ENCODE data around the gene STK32B.
"Not testable (repeated sequence)": the region's sequence is repeated elsewhere in the genome, so short reads cannot be mapped to it uniquely, and the experiment has no call there.

Gene STK32B

GRCh38 chr4:5030927-5031326 is 20.4 kb upstream of the STK32B start:
- no peak for DNase-seq

GRCh38 chr4:5032813-5033212 is 18.5 kb upstream of the STK32B start:
- DNase-seq: no peak

GRCh38 chr4:5033281-5033841 is 17.9 kb upstream of the STK32B start:
- peak; percentile 21 for DNase-seq

- no peak for DNase-seq
These were observed 17.1 kb upstream of the STK32B start for GRCh38 chr4:5034206-5034605.

GRCh38 chr4:5036239-5036638 is 15.0 kb upstream of the STK32B start:
- no peak for DNase-seq

GRCh38 chr4:5037553-5038551 is 13.4 kb upstream of the STK32B start:
- peak; percentile 84 for DNase-seq

GRCh38 chr4:5039800-5040199 is 11.5 kb upstream of the STK32B start:
- DNase-seq: no peak

- peak; percentile 3 for DNase-seq
These were observed 10.2 kb upstream of the STK32B start for GRCh38 chr4:5040856-5041620.

- no peak for DNase-seq
These were observed 9.6 kb upstream of the STK32B start for GRCh38 chr4:5041699-5042098.

- DNase-seq: no peak
These were observed 7.7 kb upstream of the STK32B start for GRCh38 chr4:5043579-5043978.

- no peak for DNase-seq
These were observed 6.9 kb upstream of the STK32B start for GRCh38 chr4:5044341-5044740.

- DNase-seq: peak; percentile 89
These were observed 6.2 kb upstream of the STK32B start for GRCh38 chr4:5045097-5045496.

- no peak for DNase-seq
These were observed 2.6 kb upstream of the STK32B start for GRCh38 chr4:5048721-5049120.

GRCh38 chr4:5050520-5051277 is 581 bp upstream of the STK32B start:
- DNase-seq: peak; percentile 38

- no peak for DNase-seq
These were observed 973 bp downstream of the STK32B start for GRCh38 chr4:5052204-5052702.

- no peak for DNase-seq
These were observed 1.6 kb downstream of the STK32B start for GRCh38 chr4:5052726-5053425.

GRCh38 chr4:5054532-5054931 is 3.3 kb downstream of the STK32B start:
- no peak for DNase-seq

- no peak for DNase-seq
These were observed 4.1 kb downstream of the STK32B start for GRCh38 chr4:5055411-5055810.

- no peak for DNase-seq
These were observed 14.8 kb downstream of the STK32B start for GRCh38 chr4:5066101-5066500.

GRCh38 chr4:5066968-5067367 is 15.7 kb downstream of the STK32B start:
- DNase-seq: not testable (repeated sequence)

- no peak for DNase-seq
These were observed 16.6 kb downstream of the STK32B start for GRCh38 chr4:5067908-5068307.

GRCh38 chr4:5069901-5070300 is 18.6 kb downstream of the STK32B start:
- no peak for DNase-seq

Measured in MV-4-11 (cell line).